ENCODE results near the gene CTSC.

CTSC gene

DNA sequence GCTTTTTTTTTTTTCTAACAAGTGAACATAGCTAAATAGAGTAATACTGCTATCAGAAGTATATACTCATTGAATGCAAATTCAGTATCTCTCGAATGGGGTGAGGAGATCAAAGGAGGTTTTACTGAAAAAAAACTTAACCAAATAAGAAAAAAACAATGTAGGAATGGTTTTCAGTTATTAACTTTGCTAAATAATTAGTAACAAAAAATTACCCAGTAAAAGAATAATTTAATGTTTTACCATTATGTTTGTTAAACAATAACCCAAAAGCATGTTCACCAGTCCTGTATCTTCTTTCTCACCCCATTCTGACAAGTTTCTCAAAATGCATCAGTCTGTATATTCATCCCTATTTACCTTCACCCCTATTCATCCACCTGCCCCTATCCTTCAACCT, 22.6 kb upstream of the CTSC start:
- TF ChIP-seq CTCF (IDR thresholded peaks at IDR 0.05; ENCODE audit: control insufficient read depth, insufficient read depth, low read depth, low read length, missing control alignments): no peak
- DNase-seq (ENCODE audit: low read depth): no peak
- no peak overlapping the region for H3K4me3 ChIP-seq (ENCODE audit: control insufficient read depth, low read depth, low read length)

- DNase-seq (ENCODE audit: low read depth): no peak
- no peak for TF ChIP-seq CTCF (IDR thresholded peaks at IDR 0.05; ENCODE audit: control insufficient read depth, insufficient read depth, low read depth, low read length, missing control alignments)
- H3K4me3 ChIP-seq (ENCODE audit: control insufficient read depth, low read depth, low read length): no peak overlapping the region
Observed at GRCh38 chr11:88359541-88359940, 22.0 kb upstream of the CTSC start.

- no peak for TF ChIP-seq CTCF (IDR thresholded peaks at IDR 0.05; ENCODE audit: control insufficient read depth, insufficient read depth, low read depth, low read length, missing control alignments)
- DNase-seq (ENCODE audit: low read depth): no peak
- no peak overlapping the region for H3K4me3 ChIP-seq (ENCODE audit: control insufficient read depth, low read depth, low read length)
Observed at GRCh38 chr11:88359114-88359513, 21.6 kb upstream of the CTSC start.

GRCh38 chr11:88358040-88358431, 20.5 kb upstream of the CTSC start:
- no peak overlapping the region for H3K4me3 ChIP-seq (ENCODE audit: control insufficient read depth, low read depth, low read length)
- TF ChIP-seq CTCF (IDR thresholded peaks at IDR 0.05; ENCODE audit: control insufficient read depth, insufficient read depth, low read depth, low read length, missing control alignments): no peak
- no peak for DNase-seq (ENCODE audit: low read depth)

- no peak for TF ChIP-seq CTCF (IDR thresholded peaks at IDR 0.05; ENCODE audit: control insufficient read depth, insufficient read depth, low read depth, low read length, missing control alignments)
- DNase-seq (ENCODE audit: low read depth): no peak
- no peak overlapping the region for H3K4me3 ChIP-seq (ENCODE audit: control insufficient read depth, low read depth, low read length)
Observed at GRCh38 chr11:88357323-88358039, 19.9 kb upstream of the CTSC start.

DNA sequence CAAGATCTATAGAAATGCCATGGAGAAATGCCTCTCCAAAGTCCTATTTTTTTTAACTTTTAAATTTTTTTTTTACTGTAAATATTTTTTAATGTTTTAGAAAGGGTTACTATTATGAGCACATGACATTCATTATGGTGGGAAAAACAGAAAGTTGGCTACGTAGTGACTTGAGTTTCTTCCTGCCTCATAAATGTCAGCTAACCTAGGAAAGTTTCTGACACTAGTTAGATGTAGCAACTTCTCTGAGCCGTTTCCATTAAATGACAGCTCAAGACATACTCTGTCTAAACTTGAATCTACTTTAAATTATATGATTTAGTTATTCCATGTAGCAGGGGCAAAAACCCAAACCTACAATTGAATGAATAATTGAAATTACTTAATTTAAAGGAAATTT, 18.4 kb upstream of the CTSC start:
- no peak overlapping the region for H3K4me3 ChIP-seq (ENCODE audit: control insufficient read depth, low read depth, low read length)
- no peak for DNase-seq (ENCODE audit: low read depth)
- TF ChIP-seq CTCF (IDR thresholded peaks at IDR 0.05; ENCODE audit: control insufficient read depth, insufficient read depth, low read depth, low read length, missing control alignments): no peak

Measured in AG09309 (cell line).